A673 (cell line): ENCODE measurements around the gene ELAPOR1. TPM values are rescaled to one million over a fixed set of nuclear protein-coding genes. Genes with fewer than 3 reads are reported as not detected.

Experiments used
- BruUV-seq: library from RNA; stranded (reverse); fragments of 400-500 nt; replicated peaks from 2 replicates; lab custom pipeline; 2021; lab: Mats Ljungman, UMichigan
- CTCF ChIA-PET: fragments of 300-600 bp; sonication (Branson Sonifier 250); formaldehyde crosslinking; loops from one replicate; lab custom pipeline; 2022; ENCODE audit warnings: antibody characterized with exemption; lab: Charles Lee
- POLR2A ChIA-PET: fragments of 300-600 bp; sonication (Branson Sonifier 250); formaldehyde crosslinking; loops from one replicate; lab custom pipeline; 2022; ENCODE audit warnings: antibody characterized with exemption; ENCODE audit not compliant: low non-redundant PET; lab: Charles Lee
- DNase-seq: peaks from one replicate; pipeline ENCODE4 v3.0.0-alpha.2; 2015; ENCODE audit warnings: low spot score
- H3K27ac ChIP-seq: fragments of 200-600 bp; sonication (generic); 2 replicates; pipeline ENCODE4 v1.5.1; 2016; ENCODE audit warnings: mixed run types, low read depth, mild to moderate bottlenecking, mixed read lengths, antibody characterized with exemption, low read length; ENCODE audit not compliant: poor library complexity, severe bottlenecking
- H3K27me3 ChIP-seq: fragments of 200-600 bp; sonication (generic); replicated peaks from 2 replicates; pipeline ENCODE4 v1.6.1; 2017; ENCODE audit warnings: mixed run types, low read depth, mild to moderate bottlenecking, mixed read lengths, antibody characterized with exemption, low read length; ENCODE audit not compliant: insufficient read depth, poor library complexity
- H3K36me3 ChIP-seq: fragments of 200-600 bp; sonication (generic); 2 replicates; pipeline ENCODE4 v1.6.1; 2016; ENCODE audit warnings: mixed run types, mild to moderate bottlenecking, mixed read lengths, antibody characterized with exemption, low read length; ENCODE audit not compliant: insufficient read depth, poor library complexity, severe bottlenecking
- H3K4me1 ChIP-seq: fragments of 200-600 bp; sonication (generic); 2 replicates; pipeline ENCODE4 v1.6.1; 2017; ENCODE audit warnings: mixed run types, mild to moderate bottlenecking, mixed read lengths, antibody characterized with exemption, low read length; ENCODE audit not compliant: insufficient read depth, poor library complexity, severe bottlenecking
- H3K4me3 ChIP-seq: fragments of 200-600 bp; sonication (generic); 2 replicates; pipeline ENCODE4 v1.5.1; 2016; ENCODE audit warnings: low read depth, mixed run types, mild to moderate bottlenecking, mixed read lengths, low read length; ENCODE audit not compliant: poor library complexity, severe bottlenecking
- H3K9me3 ChIP-seq: fragments of 200-600 bp; sonication (generic); 2 replicates; pipeline ENCODE4 v1.6.1; 2016; ENCODE audit warnings: mixed run types, low read depth, mild to moderate bottlenecking, mixed read lengths, antibody characterized with exemption, low read length; ENCODE audit not compliant: poor library complexity, severe bottlenecking
- EZH2 ChIP-seq: fragments of 200-600 bp; sonication (generic); IDR thresholded peaks from 2 replicates; pipeline ENCODE4 v1.6.1; 2017; ENCODE audit warnings: borderline replicate concordance, low read depth, mild to moderate bottlenecking, mixed read lengths, antibody characterized with exemption, low read length; ENCODE audit not compliant: poor library complexity, severe bottlenecking
- intact Hi-C: fragments of 100-400 bp; cut with micrococcal nuclease; formaldehyde crosslinking; loops from one replicate; pipeline ENCODE4 v1.10.0; 2022; ENCODE audit not compliant: unreplicated experiment
- total RNA-seq: library from RNA; stranded (reverse); gene quantifications from 2 replicates; pipeline ENCODE4 v1.2.3, GENCODE V29; 2021
- TF ChIP-seq, protein P1 (sequence below): fragments of 300-800, 200-600 bp; sonication (generic); conservative IDR thresholded peaks from 2 replicates; pipeline ENCODE4 v1.5.1; 2017; ENCODE audit warnings: low read depth, mild to moderate bottlenecking, antibody characterized with exemption, low read length, moderate library complexity, mixed read lengths

The ELAPOR1 gene
- total RNA-seq, 1 experiment from 2014 or later = 0.24 TPM

DNA sequence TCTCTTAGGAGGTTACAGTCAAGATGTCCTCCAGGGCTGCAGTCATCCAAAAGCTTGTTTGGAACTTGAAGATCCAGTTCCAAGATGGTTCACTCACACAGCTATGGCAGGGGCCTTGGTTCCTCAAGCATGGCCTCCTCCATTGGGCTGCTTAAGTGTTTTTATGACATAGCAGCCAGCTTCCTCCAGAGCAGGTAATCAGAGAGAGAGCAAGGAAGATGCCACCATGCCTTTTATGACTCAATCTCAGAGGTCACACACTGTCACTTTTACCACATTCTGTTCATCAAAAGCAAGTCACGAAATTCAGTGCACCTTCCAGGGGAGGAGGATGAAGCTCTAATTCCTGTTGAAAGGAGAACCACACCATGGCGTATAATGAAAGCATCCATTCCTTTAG, 17.1 kb downstream of the ELAPOR1 start:
- H3K36me3 ChIP-seq = no peaks in the 10 kb centered on the region
- ChIA-PET CTCF (interaction anchor here (1.7 kb wide), 1 partner anchor 18 kb away, joined by 3 read pairs; no protein-coding TSS in a partner anchor), POLR2A (no interaction called here)
- intact Hi-C loops = no loop called here
- TF ChIP-seq, protein P1, sequence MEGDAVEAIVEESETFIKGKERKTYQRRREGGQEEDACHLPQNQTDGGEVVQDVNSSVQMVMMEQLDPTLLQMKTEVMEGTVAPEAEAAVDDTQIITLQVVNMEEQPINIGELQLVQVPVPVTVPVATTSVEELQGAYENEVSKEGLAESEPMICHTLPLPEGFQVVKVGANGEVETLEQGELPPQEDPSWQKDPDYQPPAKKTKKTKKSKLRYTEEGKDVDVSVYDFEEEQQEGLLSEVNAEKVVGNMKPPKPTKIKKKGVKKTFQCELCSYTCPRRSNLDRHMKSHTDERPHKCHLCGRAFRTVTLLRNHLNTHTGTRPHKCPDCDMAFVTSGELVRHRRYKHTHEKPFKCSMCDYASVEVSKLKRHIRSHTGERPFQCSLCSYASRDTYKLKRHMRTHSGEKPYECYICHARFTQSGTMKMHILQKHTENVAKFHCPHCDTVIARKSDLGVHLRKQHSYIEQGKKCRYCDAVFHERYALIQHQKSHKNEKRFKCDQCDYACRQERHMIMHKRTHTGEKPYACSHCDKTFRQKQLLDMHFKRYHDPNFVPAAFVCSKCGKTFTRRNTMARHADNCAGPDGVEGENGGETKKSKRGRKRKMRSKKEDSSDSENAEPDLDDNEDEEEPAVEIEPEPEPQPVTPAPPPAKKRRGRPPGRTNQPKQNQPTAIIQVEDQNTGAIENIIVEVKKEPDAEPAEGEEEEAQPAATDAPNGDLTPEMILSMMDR = no peak
- peaks cover 15% of the 10 kb centered on the region for H3K4me1 ChIP-seq
- no peak for DNase-seq
- no peak overlapping the region for H3K4me3 ChIP-seq
- H3K27me3 ChIP-seq = no peaks in the 10 kb centered on the region
- no peaks in the 10 kb centered on the region for H3K9me3 ChIP-seq
- BruUV-seq = no TSS peak
- no peak overlapping the region for H3K27ac ChIP-seq

- POLR2A ChIA-PET = no interaction called here
- Histone ChIP-seq H3K9me3 (no peaks in the 10 kb centered on the region), H3K27ac (no peak overlapping the region), H3K27me3 (no peaks in the 10 kb centered on the region), H3K36me3 (no peaks in the 10 kb centered on the region), H3K4me3 (no peak overlapping the region), H3K4me1 (peaks cover 15% of the 10 kb centered on the region)
- TF ChIP-seq EZH2 = no peak
- TF ChIP-seq, protein P1 = no peak
- DNase-seq = no peak
- intact Hi-C loops = no loop called here
- CTCF ChIA-PET = interaction anchor here (1.7 kb wide), 1 partner anchor 19 kb away, joined by 3 read pairs; no protein-coding TSS in a partner anchor
- BruUV-seq = no TSS peak
Observed at GRCh38 chr1:109131800-109132199, 17.9 kb downstream of the ELAPOR1 start.

DNA sequence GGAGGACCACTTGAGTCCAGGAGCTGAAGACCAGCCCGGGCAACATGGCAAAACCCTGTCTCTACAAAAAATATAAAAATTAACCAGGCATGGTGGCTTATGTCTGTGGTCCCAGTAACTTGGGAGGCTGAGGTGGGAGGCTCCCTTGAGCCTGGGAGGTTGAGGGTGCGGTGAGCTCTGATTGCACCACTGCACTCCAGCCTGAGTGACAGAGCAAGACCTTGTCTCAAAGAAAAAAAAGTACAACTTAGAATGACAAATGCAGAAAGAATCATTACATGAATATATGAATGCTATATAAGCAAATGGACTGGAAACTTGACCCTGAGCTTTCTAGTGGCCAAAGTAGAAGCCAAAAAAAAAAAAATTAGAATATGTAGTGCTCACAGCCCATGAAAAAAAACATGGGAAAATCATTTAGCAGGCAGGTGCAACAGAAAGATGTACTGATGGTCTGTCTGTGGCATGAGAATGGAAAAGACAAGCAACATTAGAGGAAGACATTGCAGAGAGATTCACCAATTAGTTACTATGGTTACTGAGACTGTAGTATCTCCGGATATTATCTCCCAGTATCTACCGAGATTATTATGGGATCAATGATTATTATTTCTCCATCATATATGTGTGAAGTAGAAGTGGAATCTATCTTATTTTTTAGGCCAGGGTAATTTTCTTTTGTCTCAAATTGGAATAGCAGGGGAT, 19.2 kb downstream of the ELAPOR1 start:
- CTCF ChIA-PET = no interaction called here
- no peaks in the 10 kb centered on the region for H3K9me3 ChIP-seq
- DNase-seq = no peak
- no TSS peak for BruUV-seq
- no peak overlapping the region for H3K4me3 ChIP-seq
- intact Hi-C loops = no loop called here
- H3K36me3 ChIP-seq = no peaks in the 10 kb centered on the region
- H3K27me3 ChIP-seq = no peaks in the 10 kb centered on the region
- no peak for TF ChIP-seq EZH2
- TF ChIP-seq, protein P1 = no peak
- peaks cover 15% of the 10 kb centered on the region for H3K4me1 ChIP-seq
- no peak overlapping the region for H3K27ac ChIP-seq
- POLR2A ChIA-PET = no interaction called here
